Tongue (tissue), 2 donors: ENCODE results near the gene PCDHGA1. TPM values are rescaled to one million over a fixed set of nuclear protein-coding genes. Genes with fewer than 3 reads are reported as not detected.

Source experiments
- DNase-seq: peaks from one replicate; pipeline ENCODE4 v3.0.0-alpha.2; 2015
- total RNA-seq: library from RNA; depleted of rRNA; stranded (reverse); fragments of >200 nt; gene quantifications from one replicate; pipeline ENCODE4 v1.2.3, GENCODE V29; 2014

PCDHGA1 gene
- total RNA-seq, 1 donor from 2014 or later = 1.8 TPM

- DNase-seq = no peak
Measured at GRCh38 chr5:141492168-141492885, 162.0 kb downstream of the PCDHGA1 start.

- no peak for DNase-seq
Measured at GRCh38 chr5:141493500-141494422, 163.4 kb downstream of the PCDHGA1 start.

- peak; percentile 53 for DNase-seq
Measured at GRCh38 chr5:141494761-141495452, 164.6 kb downstream of the PCDHGA1 start.

- no peak for DNase-seq
Measured at GRCh38 chr5:141495453-141495811, 165.1 kb downstream of the PCDHGA1 start.

GRCh38 chr5:141496038-141496437 lies 165.7 kb downstream of the PCDHGA1 start:
- peak; percentile 93 for DNase-seq

GRCh38 chr5:141501761-141502160 lies 171.4 kb downstream of the PCDHGA1 start:
- DNase-seq = no peak

GRCh38 chr5:141503681-141504080 lies 173.4 kb downstream of the PCDHGA1 start:
- DNase-seq = no peak

GRCh38 chr5:141504216-141504615 lies 173.9 kb downstream of the PCDHGA1 start:
- no peak for DNase-seq

- no peak for DNase-seq
Measured at GRCh38 chr5:141506381-141507155, 176.3 kb downstream of the PCDHGA1 start.

GRCh38 chr5:141507387-141508091 lies 177.2 kb downstream of the PCDHGA1 start:
- peak; percentile 79 for DNase-seq

- DNase-seq = no peak
Measured at GRCh38 chr5:141508440-141508797, 178.1 kb downstream of the PCDHGA1 start.

- DNase-seq = peak; percentile 87
Measured at GRCh38 chr5:141508798-141509611, 178.7 kb downstream of the PCDHGA1 start.

GRCh38 chr5:141510160-141510559 lies 179.8 kb downstream of the PCDHGA1 start:
- DNase-seq = no peak

- DNase-seq = no peak
Measured at GRCh38 chr5:141510850-141511601, 180.7 kb downstream of the PCDHGA1 start.

GRCh38 chr5:141511771-141512325 lies 181.5 kb downstream of the PCDHGA1 start:
- DNase-seq = no peak

- DNase-seq = peak; percentile 87
Measured at GRCh38 chr5:141512390-141512910, 182.1 kb downstream of the PCDHGA1 start.

- peak; percentile 76 for DNase-seq
Measured at GRCh38 chr5:141512911-141513626, 182.8 kb downstream of the PCDHGA1 start.

GRCh38 chr5:141513627-141514329 lies 183.5 kb downstream of the PCDHGA1 start:
- peak; percentile 94 for DNase-seq
